ENCODE data around the gene SPTBN2. TPM values are rescaled to one million over a fixed set of nuclear protein-coding genes. Genes with fewer than 3 reads are reported as not detected.

The SPTBN2 gene
- polyA plus RNA-seq, 2 of the 4 experiments (the other 2 are of a cell fraction) = 4.4 to 9.9 TPM

GRCh38 chr11:66685276-66686099 lies 43.5 kb downstream of the SPTBN2 start:
- POLR2A ChIA-PET = interaction anchor here (0.5 kb wide), 1 partner anchor 264 kb away, joined by 3 read pairs; no protein-coding TSS in a partner anchor
- 86% methylated on average over 16 of the region's 27 CpGs for WGBS (ENCODE audit: missing lambda C conversion rate)
- no peak for ATAC-seq
- no peak overlapping the region for H3K4me2 ChIP-seq
- CTCF ChIA-PET = interaction anchor here (0.5 to 1.6 kb wide), 7 partner anchors 8 to 279 kb away, joined by 3 to 6 read pairs (median 4); partner anchors contain the start of gene RBM4B
- H3K9me3 ChIP-seq = no peaks in the 10 kb centered on the region
- no peak for DNase-seq (ENCODE audit: low read depth in 1 of 2, low spot score in 1 of 2)
- H3K4me1 ChIP-seq = no peaks in the 10 kb centered on the region
- no peak for FAIRE-seq
- no peak for TF ChIP-seq CTCF (IDR thresholded peaks at IDR 0.05)
- TF ChIP-seq MYC (IDR thresholded peaks at IDR 0.05; ENCODE audit: borderline replicate concordance, low read length) = no peak
- no peak for TF ChIP-seq TFCP2L1 (CRISPR knock-in tag; IDR thresholded peaks at IDR 0.05)
- no peak for TF ChIP-seq NFE2L2 (conservative IDR thresholded peaks at IDR 0.05; ENCODE audit: low read length)
- H3K27ac ChIP-seq = no peak overlapping the region
- H3K4me3 ChIP-seq = no peak overlapping the region

- WGBS (ENCODE audit: missing lambda C conversion rate) = 100% methylated on average over 2 of the region's 2 CpGs
- no peak overlapping the region for H3K4me3 ChIP-seq
- FAIRE-seq = no peak
Observed at GRCh38 chr11:66684635-66685034, 44.4 kb downstream of the SPTBN2 start.

GRCh38 chr11:66683877-66684276 lies 45.1 kb downstream of the SPTBN2 start:
- FAIRE-seq = no peak
- no peak overlapping the region for H3K4me3 ChIP-seq
- WGBS (ENCODE audit: missing lambda C conversion rate) = 94% methylated on average over 8 of the region's 8 CpGs
- no peak overlapping the region for H3K4me2 ChIP-seq
- no peaks in the 10 kb centered on the region for H3K9me3 ChIP-seq
- TF ChIP-seq PHF8 (IDR thresholded peaks at IDR 0.05; ENCODE audit: borderline replicate concordance, low read depth) = no peak
- TF ChIP-seq HMGXB4 (CRISPR knock-in tag; IDR thresholded peaks at IDR 0.05; ENCODE audit: borderline replicate concordance) = no peak
- TF ChIP-seq MAX (IDR thresholded peaks at IDR 0.05) = no peak
- no peak for TF ChIP-seq CBX2 (IDR thresholded peaks at IDR 0.05; ENCODE audit: borderline replicate concordance, low read depth)
- TF ChIP-seq EP300 (IDR thresholded peaks at IDR 0.05) = no peak
- no peak for TF ChIP-seq RFX5 (IDR thresholded peaks at IDR 0.05)
- no peak for TF ChIP-seq ZFP36 (IDR thresholded peaks at IDR 0.05; ENCODE audit: borderline replicate concordance, partially characterized antibody)
- no peak for TF ChIP-seq FOSL2 (IDR thresholded peaks at IDR 0.05)
- TF ChIP-seq FOSL2 (CRISPR knock-in tag; IDR thresholded peaks at IDR 0.05) = no peak
- POLR2A ChIA-PET = no interaction called here
- H3K4me1 ChIP-seq = peaks cover 2% of the 10 kb centered on the region; the same call in 1 of the 3 replicates
- ATAC-seq = no peak
- CTCF ChIA-PET = interaction anchor here (1.2 kb wide), 1 partner anchor 11 kb away, joined by 5 read pairs; no protein-coding TSS in a partner anchor
- no peak for DNase-seq (ENCODE audit: low read depth in 1 of 2, low spot score in 1 of 2)
- H3K27ac ChIP-seq = no peak overlapping the region

More at GRCh38 chr11:66684635-66685034, 44.4 kb downstream of the SPTBN2 start:
- ChIA-PET CTCF (interaction anchor here (1.2 to 1.6 kb wide), 2 partner anchors 11 to 276 kb away, joined by 4 to 5 read pairs; no protein-coding TSS in a partner anchor), POLR2A (interaction anchor here (0.5 kb wide), 1 partner anchor 263 kb away, joined by 3 read pairs; no protein-coding TSS in a partner anchor)
- H3K9me3 ChIP-seq = no peaks in the 10 kb centered on the region
- ATAC-seq = no peak
- TF ChIP-seq GATA3 (IDR thresholded peaks at IDR 0.05; ENCODE audit: borderline replicate concordance) (no peak), MYC (IDR thresholded peaks at IDR 0.05; ENCODE audit: borderline replicate concordance, low read length) (no peak)
- H3K27ac ChIP-seq = no peak overlapping the region
- H3K4me2 ChIP-seq = no peak overlapping the region
- H3K4me1 ChIP-seq = no peaks in the 10 kb centered on the region
- no peak for DNase-seq (ENCODE audit: low read depth in 1 of 2, low spot score in 1 of 2)
